HCT116 (cell line): ENCODE results near the gene FGF22.

Source experiments
- CBX3 ChIP-seq: IDR thresholded peaks from 2 replicates; pipeline ENCODE4 v1.6.1; 2012; ENCODE audit warnings: low read depth
- CEBPB ChIP-seq: IDR thresholded peaks from 2 replicates; pipeline ENCODE4 v1.6.1; 2012; ENCODE audit warnings: low read depth
- CTCF ChIP-seq, 3 experiments: fragments of 200-600 bp in 1 of 3; sonication (generic) in 1 of 3; IDR thresholded peaks in 2 of 3; conservative IDR thresholded peaks in 1 of 3; 2 replicates each; pipeline ENCODE4 v1.5.1; 2012 to 2017; ENCODE audit warnings: low read depth in 2 of 3, low read length in 2 of 3, antibody characterized with exemption in 1 of 3, borderline replicate concordance in 1 of 3, control low read depth in 1 of 3, mild to moderate bottlenecking in 1 of 3, mixed read lengths in 1 of 3, mixed run types in 1 of 3, moderate library complexity in 1 of 3; ENCODE audit not compliant: insufficient read depth in 1 of 3
- JUND ChIP-seq: IDR thresholded peaks from 2 replicates; pipeline ENCODE4 v1.6.1; 2012
- MAX ChIP-seq: IDR thresholded peaks from 2 replicates; pipeline ENCODE4 v1.6.1; 2012
- POLR2A ChIP-seq: IDR thresholded peaks from 2 replicates; pipeline ENCODE4 v1.7.0; 2011; ENCODE audit warnings: borderline replicate concordance; ENCODE audit not compliant: insufficient read depth, insufficient read length; ENCODE audit errors: extremely low read depth
- POLR2AphosphoS5 ChIP-seq: IDR thresholded peaks from 2 replicates; pipeline ENCODE4 v1.6.1; 2011; ENCODE audit warnings: mild to moderate bottlenecking, low read depth, low read length, moderate library complexity
- ZNF274 ChIP-seq: fragments of 200-500 bp; sonication (Bioruptor generic); IDR thresholded peaks from 2 replicates; pipeline ENCODE4 v1.6.1; 2014; ENCODE audit warnings: mild to moderate bottlenecking, low read depth, low read length, inconsistent platforms

- TF ChIP-seq MAX = no peak
- TF ChIP-seq ZNF274 = no peak
- TF ChIP-seq JUND = no peak
- no peak for TF ChIP-seq CTCF (IDR thresholded peaks at IDR 0.05 in 2 of 3, conservative IDR thresholded peaks at IDR 0.05 in 1 of 3; ENCODE audit: borderline replicate concordance in 1 of 3, insufficient read depth in 1 of 3, low read depth in 2 of 3, low read length in 2 of 3)
- TF ChIP-seq POLR2A = no peak
- TF ChIP-seq POLR2AphosphoS5 = no peak
- TF ChIP-seq CBX3 = no peak
- TF ChIP-seq CEBPB = no peak
These were observed 7.3 kb downstream of the FGF22 start for GRCh38 chr19:646779-647565.
